Trophoblast cell (in vitro differentiated cells and primary cell): ENCODE data around the gene MIA3.
"Not testable (repeated sequence)": the region's sequence is repeated elsewhere in the genome, so short reads cannot be mapped to it uniquely, and the experiment has no call there.

Experiments
- DNase-seq, 2 donors: peaks; one replicate each; pipeline ENCODE4 v3.0.0-alpha.2; 2016
- H2AFZ ChIP-seq: 2 replicates; pipeline ENCODE4 v1.6.1; 2013; ENCODE audit warnings: low read length, moderate library complexity, mild to moderate bottlenecking; ENCODE audit not compliant: insufficient read depth, poor library complexity
- H2AK5ac ChIP-seq: 2 replicates; pipeline ENCODE4 v1.6.1; 2013; ENCODE audit warnings: mild to moderate bottlenecking, low read length
- H2BK120ac ChIP-seq: 2 replicates; pipeline ENCODE4 v1.6.1; 2013; ENCODE audit warnings: low read length, mild to moderate bottlenecking, moderate library complexity; ENCODE audit not compliant: insufficient read depth, poor library complexity
- H2BK12ac ChIP-seq: 2 replicates; pipeline ENCODE4 v1.6.1; 2013; ENCODE audit warnings: mild to moderate bottlenecking, low read length, moderate library complexity
- H2BK5ac ChIP-seq: 2 replicates; pipeline ENCODE4 v1.6.1; 2013; ENCODE audit warnings: low read length, low read depth, moderate library complexity, mild to moderate bottlenecking; ENCODE audit not compliant: poor library complexity
- H3K14ac ChIP-seq: 2 replicates; pipeline ENCODE4 v1.6.1; 2013; ENCODE audit warnings: mild to moderate bottlenecking, low read length
- H3K18ac ChIP-seq: 2 replicates; pipeline ENCODE4 v1.6.1; 2013; ENCODE audit warnings: mild to moderate bottlenecking, low read length
- H3K23ac ChIP-seq: 2 replicates; pipeline ENCODE4 v1.6.1; 2013; ENCODE audit warnings: low read length
- H3K27ac ChIP-seq: 2 replicates; pipeline ENCODE4 v1.5.1; 2013; ENCODE audit warnings: low read depth, mild to moderate bottlenecking, inconsistent platforms, low read length, moderate library complexity
- H3K27me3 ChIP-seq: 2 replicates; pipeline ENCODE4 v1.6.1; 2013; ENCODE audit warnings: inconsistent platforms, mild to moderate bottlenecking, low read length, moderate library complexity; ENCODE audit not compliant: insufficient read depth
- H3K36me3 ChIP-seq, 2 experiments: 1 replicate in 1 of 2; 2 replicates in 1 of 2; pipeline ENCODE4 v1.6.1; 2013; ENCODE audit warnings: low read length in 2 of 2, mild to moderate bottlenecking in 2 of 2, moderate library complexity in 1 of 2; ENCODE audit not compliant: insufficient read depth in 2 of 2, control insufficient read depth in 1 of 2
- H3K4ac ChIP-seq: 2 replicates; pipeline ENCODE4 v1.6.1; 2013; ENCODE audit warnings: low read depth, mild to moderate bottlenecking, low read length, moderate library complexity
- H3K4me1 ChIP-seq, 2 experiments: 1 replicate in 1 of 2; 2 replicates in 1 of 2; pipeline ENCODE4 v1.6.1; 2013; ENCODE audit warnings: low read length in 2 of 2, mild to moderate bottlenecking in 2 of 2, moderate library complexity in 1 of 2; ENCODE audit not compliant: insufficient read depth in 2 of 2, control insufficient read depth in 1 of 2
- H3K4me2 ChIP-seq: 2 replicates; pipeline ENCODE4 v1.6.1; 2013; ENCODE audit warnings: inconsistent platforms, mild to moderate bottlenecking, low read length, moderate library complexity
- H3K4me3 ChIP-seq: 2 replicates; pipeline ENCODE4 v1.5.1; 2013; ENCODE audit warnings: mild to moderate bottlenecking, low read depth, low read length, inconsistent platforms
- H3K79me1 ChIP-seq: one replicate; pipeline ENCODE4 v1.6.1; 2013; ENCODE audit warnings: low read length
- H3K79me2 ChIP-seq: 2 replicates; pipeline ENCODE4 v1.6.1; 2013; ENCODE audit warnings: low read length, mild to moderate bottlenecking; ENCODE audit not compliant: control insufficient read depth, insufficient read depth, poor library complexity
- H3K9ac ChIP-seq: 2 replicates; pipeline ENCODE4 v1.6.1; 2013; ENCODE audit warnings: mild to moderate bottlenecking, low read length
- H3K9me3 ChIP-seq: 2 replicates; pipeline ENCODE4 v1.6.1; 2013; ENCODE audit warnings: low read depth, mild to moderate bottlenecking, control low read depth, inconsistent platforms, low read length; ENCODE audit not compliant: insufficient read depth
- H4K12ac ChIP-seq: 2 replicates; pipeline ENCODE4 v1.6.1; 2013; ENCODE audit warnings: low read depth, mild to moderate bottlenecking, low read length, moderate library complexity
- H4K8ac ChIP-seq: 2 replicates; pipeline ENCODE4 v1.6.1; 2013; ENCODE audit warnings: low read depth, mild to moderate bottlenecking, low read length, moderate library complexity
- H4K91ac ChIP-seq: one replicate; pipeline ENCODE4 v1.6.1; 2013; ENCODE audit warnings: low read depth, mild to moderate bottlenecking, low read length, moderate library complexity
- WGBS: extraction: QIAGEN DNeasy Blood & Tissue Kit; methylation state at CpG from one replicate; pipeline ENCODE4 v1.1.7; 2013; ENCODE audit warnings: missing lambda C conversion rate; ENCODE audit not compliant: insufficient read length, insufficient coverage; ENCODE audit errors: extremely low coverage; 5-methylcytosine and 5-hydroxymethylcytosine counted together

The MIA3 gene

GRCh38 chr1:222600281-222600680, 17.6 kb upstream of the MIA3 start:
- Histone ChIP-seq H3K9me3 (no peaks in the 10 kb centered on the region), H4K8ac (no peak overlapping the region), H3K9ac (no peak overlapping the region), H2AK5ac (no peak overlapping the region), H2BK12ac (no peak overlapping the region), H3K4me2 (no peak overlapping the region), H3K27me3 (no peaks in the 10 kb centered on the region), H3K4me3 (no peak overlapping the region), H3K27ac (no peak overlapping the region), H3K36me3 (no peaks in the 10 kb centered on the region), H4K12ac (no peak overlapping the region), H2AFZ (no peak overlapping the region), H3K4me1 (no peaks in the 10 kb centered on the region), H3K4ac (no peak overlapping the region), H4K91ac (no peak overlapping the region), H3K23ac (no peak overlapping the region), H3K14ac (no peak overlapping the region), H2BK120ac (no peak overlapping the region), H2BK5ac (no peak overlapping the region), H3K79me2 (no peaks in the 10 kb centered on the region), H3K79me1 (no peaks in the 10 kb centered on the region), H3K18ac (no peak overlapping the region)
- WGBS = no CpG with 5 or more reads among the region's 1 CpG
- no peak for DNase-seq

DNA sequence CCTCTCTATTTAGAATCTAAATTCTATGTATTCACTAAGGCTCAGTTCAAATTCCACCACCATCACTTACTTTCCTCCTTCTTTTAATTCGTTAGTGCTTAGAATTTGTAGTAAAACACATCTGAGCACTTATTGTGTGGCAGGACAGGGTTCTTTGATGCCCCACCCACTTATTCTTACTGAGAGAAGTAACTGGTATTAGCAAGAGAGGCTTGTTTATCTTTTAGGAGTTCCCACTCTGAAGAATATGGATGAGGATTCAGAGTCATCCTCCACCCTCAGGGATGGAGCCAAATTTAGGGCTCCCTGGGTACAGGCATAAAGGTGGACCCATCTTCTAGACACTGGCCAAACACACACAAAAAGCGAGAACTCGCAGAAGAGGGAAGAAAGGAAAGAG, 16.6 kb upstream of the MIA3 start:
- no peak overlapping the region for H2BK5ac ChIP-seq
- no peaks in the 10 kb centered on the region for H3K36me3 ChIP-seq
- H3K27me3 ChIP-seq = no peaks in the 10 kb centered on the region
- no peak overlapping the region for H4K91ac ChIP-seq
- no peaks in the 10 kb centered on the region for H3K4me1 ChIP-seq
- H3K9ac ChIP-seq = no peak overlapping the region
- DNase-seq = no peak
- no CpG with 5 or more reads among the region's 3 CpGs for WGBS
- no peak overlapping the region for H4K8ac ChIP-seq
- no peak overlapping the region for H3K4me3 ChIP-seq
- H3K23ac ChIP-seq = no peak overlapping the region
- H3K4me2 ChIP-seq = no peak overlapping the region
- no peak overlapping the region for H2BK12ac ChIP-seq
- H3K18ac ChIP-seq = no peak overlapping the region
- no peak overlapping the region for H3K4ac ChIP-seq
- H2AK5ac ChIP-seq = no peak overlapping the region
- H3K9me3 ChIP-seq = no peaks in the 10 kb centered on the region
- no peaks in the 10 kb centered on the region for H3K79me1 ChIP-seq
- no peak overlapping the region for H3K14ac ChIP-seq
- no peak overlapping the region for H4K12ac ChIP-seq
- H2BK120ac ChIP-seq = no peak overlapping the region
- H3K79me2 ChIP-seq = no peaks in the 10 kb centered on the region
- H3K27ac ChIP-seq = no peak overlapping the region
- no peak overlapping the region for H2AFZ ChIP-seq

GRCh38 chr1:222606757-222607156, 11.1 kb upstream of the MIA3 start:
- Histone ChIP-seq H3K9me3 (no peaks in the 10 kb centered on the region), H3K27ac (no peak overlapping the region), H3K4ac (no peak overlapping the region), H4K8ac (no peak overlapping the region), H2AFZ (no peak overlapping the region), H3K18ac (no peak overlapping the region), H3K36me3 (no peaks in the 10 kb centered on the region), H4K91ac (no peak overlapping the region), H3K79me2 (no peaks in the 10 kb centered on the region), H3K27me3 (no peaks in the 10 kb centered on the region), H3K79me1 (no peaks in the 10 kb centered on the region), H3K4me3 (no peak overlapping the region), H3K4me2 (no peak overlapping the region), H3K9ac (no peak overlapping the region), H3K14ac (no peak overlapping the region), H2BK120ac (no peak overlapping the region), H4K12ac (no peak overlapping the region), H3K23ac (no peak overlapping the region), H2BK12ac (no peak overlapping the region), H2BK5ac (no peak overlapping the region), H3K4me1 (no peaks in the 10 kb centered on the region), H2AK5ac (no peak overlapping the region)
- DNase-seq = no peak
- no CpG with 5 or more reads among the region's 1 CpG for WGBS

GRCh38 chr1:222609111-222609510, 8.8 kb upstream of the MIA3 start:
- no CpG with 5 or more reads among the region's 1 CpG for WGBS
- not testable (repeated sequence) for H3K36me3 ChIP-seq

More at GRCh38 chr1:222609111-222609510, 8.8 kb upstream of the MIA3 start:
- not testable (repeated sequence) for H3K27me3 ChIP-seq, H3K9ac ChIP-seq, H4K12ac ChIP-seq, H4K8ac ChIP-seq, H2AK5ac ChIP-seq, H2BK120ac ChIP-seq, H2BK5ac ChIP-seq, H3K4me3 ChIP-seq, H4K91ac ChIP-seq, H2AFZ ChIP-seq, H3K27ac ChIP-seq, H3K9me3 ChIP-seq, H3K14ac ChIP-seq, H3K4me1 ChIP-seq, H3K23ac ChIP-seq, H3K18ac ChIP-seq, H3K4ac ChIP-seq, DNase-seq, H3K4me2 ChIP-seq, H3K79me2 ChIP-seq, H2BK12ac ChIP-seq, H3K79me1 ChIP-seq
